Lower leg skin (tissue), 3 donors: Measurements from ENCODE around the gene COL4A2.

ENCODE experiments used
- CTCF ChIP-seq, 3 donors: fragments of 450-650 bp; IDR thresholded peaks; one replicate each; pipeline ENCODE4 v1.5.1; 2016; ENCODE audit warnings: antibody characterized with exemption in 3 of 3, mild to moderate bottlenecking in 3 of 3, moderate library complexity in 2 of 3
- POLR2A ChIP-seq, 2 donors: fragments of 450-650 bp; IDR thresholded peaks; one replicate each; pipeline ENCODE4 v1.6.1; 2016 to 2017; ENCODE audit warnings: antibody characterized with exemption in 2 of 2, mild to moderate bottlenecking in 1 of 2, moderate library complexity in 1 of 2

DNA sequence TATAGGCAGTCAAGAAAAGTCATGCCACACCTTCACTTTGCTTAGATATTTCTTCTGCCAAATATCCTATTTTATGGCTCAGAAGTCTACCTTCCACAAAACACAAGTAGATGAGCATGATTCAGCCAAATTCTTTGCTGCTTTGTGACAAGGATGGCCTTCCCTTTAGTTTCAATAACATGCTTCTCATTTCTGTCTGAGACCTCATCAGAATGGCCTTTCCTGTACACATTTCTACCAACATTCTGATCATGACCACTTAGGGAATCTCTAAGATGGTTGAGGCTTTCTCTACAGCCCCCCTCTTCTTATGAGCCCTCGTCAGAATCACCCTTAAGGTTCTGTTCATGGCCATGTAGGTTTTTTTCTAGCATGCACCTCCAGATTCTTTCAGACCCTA lies 96.2 kb downstream of the COL4A2 start:
- TF ChIP-seq CTCF (IDR thresholded peaks at IDR 0.05) (no peak), POLR2A (IDR thresholded peaks at IDR 0.05) (no peak)
